GOT3 (cell line): ENCODE data around the gene KLHL29.

Source experiments
- DNase-seq: peaks from one replicate; lab custom pipeline; 2025; ENCODE audit warnings: mixed read lengths; lab: John Stamatoyannopoulos, UW

The KLHL29 gene

DNA sequence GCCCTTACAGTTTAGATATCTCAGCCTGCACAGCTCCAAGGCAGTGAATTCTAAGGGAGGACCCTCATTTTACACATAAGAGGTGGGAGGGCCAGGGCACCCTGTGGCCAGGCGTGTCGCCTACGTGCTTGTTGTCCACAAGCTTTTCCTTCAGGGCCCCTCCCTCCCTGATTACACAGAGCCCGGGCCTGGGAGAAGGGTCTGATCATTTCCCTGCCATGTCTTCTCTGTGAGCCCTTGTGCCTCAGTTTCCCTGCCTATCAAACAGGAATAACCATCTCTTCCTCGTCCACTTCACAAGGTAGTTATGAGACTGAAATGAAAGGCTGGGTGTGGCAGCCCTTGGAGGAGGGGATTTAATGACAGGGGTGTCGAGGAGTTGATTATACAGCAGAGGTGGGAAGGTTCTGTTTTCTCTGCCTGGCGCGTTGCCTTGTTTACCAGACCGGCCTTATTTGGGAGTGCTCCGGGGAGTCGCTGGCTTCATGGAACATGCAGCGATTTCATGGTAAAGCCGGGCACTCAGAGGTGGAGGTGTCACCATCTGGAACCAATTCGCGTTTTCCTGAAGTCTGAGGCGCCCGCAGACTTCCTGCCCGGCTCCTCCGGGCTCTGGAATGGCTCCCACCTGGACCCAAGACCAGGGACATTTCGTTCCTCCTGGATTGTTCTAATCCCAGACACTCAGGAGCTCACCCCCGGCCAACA is 208.9 kb downstream of the KLHL29 start:
- no peak for DNase-seq

DNA sequence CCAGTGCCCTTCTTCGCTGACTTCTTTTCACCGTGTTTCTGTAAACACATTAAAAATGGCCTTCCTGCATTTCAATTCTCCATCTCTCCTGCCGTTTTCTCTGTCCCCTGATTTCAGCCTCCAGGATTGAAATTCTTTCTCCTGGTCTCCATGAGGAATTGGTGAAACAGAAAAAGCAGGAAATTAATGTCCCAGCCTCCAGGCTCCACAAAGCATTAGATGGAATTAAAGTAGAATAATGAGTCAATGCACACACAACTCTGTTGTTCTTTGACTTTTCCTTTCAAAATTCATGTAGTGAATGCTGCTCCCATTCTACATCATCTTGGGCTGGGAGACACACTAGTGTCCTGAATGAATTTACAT is 209.5 kb downstream of the KLHL29 start:
- no peak for DNase-seq

DNA sequence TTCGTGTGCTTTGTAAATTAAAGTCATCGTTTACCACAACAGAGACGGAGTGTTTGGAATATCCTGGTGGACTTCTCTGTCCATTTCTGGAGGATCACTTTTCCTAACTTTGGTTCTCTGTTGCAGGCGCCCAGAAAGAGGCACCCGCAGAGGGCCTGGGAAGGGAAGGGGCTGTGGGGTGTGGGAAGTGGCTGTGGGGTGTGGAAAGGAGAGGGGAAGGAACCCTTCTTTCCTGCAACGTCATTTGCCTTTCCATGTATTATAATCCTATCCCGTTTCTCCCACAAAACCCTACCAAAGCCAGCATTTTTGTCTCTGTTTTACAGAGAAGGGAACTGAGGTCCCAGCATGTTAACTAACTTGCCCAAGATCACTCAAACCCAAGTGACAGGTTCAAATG is 210.0 kb downstream of the KLHL29 start:
- no peak for DNase-seq

DNA sequence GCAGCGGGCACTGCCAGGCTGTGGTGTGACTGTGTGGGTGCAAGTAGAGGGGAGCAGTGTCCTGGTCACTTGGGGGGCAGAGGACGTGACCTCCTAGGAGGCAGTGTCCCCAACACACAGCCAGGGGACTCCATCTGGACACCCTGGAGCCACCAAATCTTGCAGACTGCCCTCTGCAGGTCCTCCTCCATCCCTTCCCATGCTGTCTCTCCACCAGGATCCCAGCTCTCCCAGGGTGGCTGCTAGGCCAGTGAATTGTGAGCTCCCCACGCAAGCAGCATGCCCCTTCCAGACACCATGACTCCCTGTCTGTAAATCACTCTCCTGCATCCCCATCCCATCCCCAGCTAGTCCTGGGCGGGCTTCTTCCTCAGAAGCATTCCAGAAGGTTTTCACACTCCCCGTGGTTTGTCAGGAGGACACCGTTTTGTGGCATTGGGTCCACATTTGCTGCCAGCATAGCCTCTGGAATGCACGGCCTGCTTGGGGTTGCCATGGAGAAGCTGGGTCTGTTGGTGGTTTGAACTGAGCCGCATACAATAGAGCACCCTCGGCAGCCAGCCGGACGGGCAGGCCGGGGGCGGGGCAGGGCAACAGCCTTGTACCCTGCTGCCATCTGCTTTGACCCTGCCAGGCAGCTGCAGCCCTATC is 210.7 kb downstream of the KLHL29 start:
- DNase-seq: no peak

DNA sequence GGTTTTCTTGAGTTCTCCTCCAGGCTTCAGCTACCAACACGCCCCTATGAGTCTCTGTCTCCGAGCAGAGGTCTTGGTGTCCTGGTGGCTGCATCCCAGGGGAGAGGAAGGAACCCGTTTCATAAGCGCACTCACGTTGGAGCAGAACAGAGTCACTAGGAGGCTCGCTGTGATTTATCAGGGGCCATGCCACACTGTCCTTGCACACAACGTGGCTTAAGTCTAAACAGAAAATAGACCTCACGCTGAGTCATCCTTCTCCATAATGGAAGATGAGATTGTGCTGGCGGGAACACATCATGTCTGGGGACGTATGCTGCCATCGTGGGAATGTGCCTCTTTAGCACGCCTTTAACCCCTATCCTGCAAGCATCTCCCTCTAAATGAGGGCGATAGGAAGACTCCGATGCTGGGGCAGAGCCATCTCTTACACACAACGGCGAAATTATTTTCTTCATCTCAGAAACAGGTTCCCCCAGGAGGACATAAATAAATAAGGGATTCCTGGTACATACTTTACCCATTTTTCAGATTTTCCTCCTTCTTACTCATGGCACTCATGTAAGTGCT is 211.4 kb downstream of the KLHL29 start:
- no peak for DNase-seq

DNA sequence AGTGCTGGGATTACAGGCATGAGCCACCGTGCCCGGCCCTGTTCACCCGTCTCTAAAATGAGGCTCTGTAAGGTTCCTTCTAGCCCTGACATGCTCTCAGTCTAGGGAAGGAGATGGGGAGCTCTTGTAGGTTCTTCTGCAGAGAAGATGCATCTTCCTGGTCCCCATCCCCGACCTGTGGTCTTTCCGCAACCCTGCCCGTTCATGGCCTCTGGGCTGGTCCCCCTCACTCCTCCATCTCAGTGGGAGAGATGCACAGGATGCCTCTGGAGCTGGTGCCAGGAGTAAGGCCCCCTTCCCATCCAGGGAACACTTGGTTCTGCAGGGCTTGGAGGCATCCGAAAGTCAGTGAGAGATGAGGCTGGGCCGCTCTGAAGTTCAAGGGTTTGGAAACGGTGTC is 212.7 kb downstream of the KLHL29 start:
- no peak for DNase-seq

DNA sequence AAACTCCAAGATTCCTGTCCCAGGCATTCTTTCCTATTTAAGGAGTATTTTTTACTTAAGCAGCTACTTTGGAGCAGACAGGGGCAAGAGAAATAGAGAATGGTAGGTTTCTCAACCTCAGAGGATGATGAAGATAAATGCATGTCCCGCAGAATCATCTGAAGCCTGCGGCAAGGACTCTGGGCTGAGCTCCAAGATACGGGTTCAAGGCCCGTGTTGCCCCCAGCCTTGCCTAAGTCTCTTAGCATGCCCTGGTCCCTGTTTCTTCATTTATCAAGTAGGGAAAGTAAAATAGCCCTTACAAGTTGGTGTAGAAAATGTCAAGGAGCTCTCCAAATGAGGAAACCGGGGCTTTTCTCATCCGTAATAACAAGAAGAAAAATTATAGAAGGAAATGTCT is 214.0 kb downstream of the KLHL29 start:
- no peak for DNase-seq

DNA sequence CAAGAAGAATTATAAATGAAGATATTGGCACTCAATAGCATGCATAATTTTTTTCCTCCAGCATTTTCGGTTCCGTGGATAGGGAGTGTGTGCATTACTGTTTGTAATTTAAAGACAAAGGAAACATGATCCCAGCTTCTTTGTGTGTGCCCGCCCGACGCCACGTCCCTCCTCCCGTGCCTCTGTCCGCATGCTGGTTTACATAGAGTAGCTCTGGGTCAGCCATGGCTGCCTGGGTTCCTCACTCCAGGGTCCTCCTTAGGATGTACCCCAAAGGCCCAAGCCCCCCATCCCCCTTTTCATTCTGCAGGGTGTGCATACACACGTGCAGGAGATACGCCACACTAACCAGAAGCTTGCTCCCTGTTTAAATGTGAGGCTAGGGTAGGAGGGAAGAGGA is 214.7 kb downstream of the KLHL29 start:
- no peak for DNase-seq

DNA sequence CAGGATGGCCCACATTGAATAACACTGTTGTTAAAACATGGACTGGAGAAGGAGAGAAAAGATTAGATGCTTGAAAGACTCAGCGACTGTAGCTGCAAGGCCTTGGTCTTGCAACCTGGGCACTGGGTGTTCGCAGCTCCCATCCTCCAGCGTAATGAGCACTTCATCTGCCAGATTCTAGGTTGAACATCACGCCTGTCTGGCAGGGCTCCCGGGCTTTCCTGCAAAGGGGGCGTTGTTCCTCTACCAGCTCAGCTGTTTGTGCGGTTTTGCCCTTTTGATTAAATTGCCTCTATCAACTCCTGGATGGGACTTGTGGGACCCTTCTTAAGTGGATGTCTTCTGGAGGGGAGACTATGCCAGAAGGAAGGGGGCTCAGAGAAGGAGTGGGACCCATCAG is 215.4 kb downstream of the KLHL29 start:
- no peak for DNase-seq

DNA sequence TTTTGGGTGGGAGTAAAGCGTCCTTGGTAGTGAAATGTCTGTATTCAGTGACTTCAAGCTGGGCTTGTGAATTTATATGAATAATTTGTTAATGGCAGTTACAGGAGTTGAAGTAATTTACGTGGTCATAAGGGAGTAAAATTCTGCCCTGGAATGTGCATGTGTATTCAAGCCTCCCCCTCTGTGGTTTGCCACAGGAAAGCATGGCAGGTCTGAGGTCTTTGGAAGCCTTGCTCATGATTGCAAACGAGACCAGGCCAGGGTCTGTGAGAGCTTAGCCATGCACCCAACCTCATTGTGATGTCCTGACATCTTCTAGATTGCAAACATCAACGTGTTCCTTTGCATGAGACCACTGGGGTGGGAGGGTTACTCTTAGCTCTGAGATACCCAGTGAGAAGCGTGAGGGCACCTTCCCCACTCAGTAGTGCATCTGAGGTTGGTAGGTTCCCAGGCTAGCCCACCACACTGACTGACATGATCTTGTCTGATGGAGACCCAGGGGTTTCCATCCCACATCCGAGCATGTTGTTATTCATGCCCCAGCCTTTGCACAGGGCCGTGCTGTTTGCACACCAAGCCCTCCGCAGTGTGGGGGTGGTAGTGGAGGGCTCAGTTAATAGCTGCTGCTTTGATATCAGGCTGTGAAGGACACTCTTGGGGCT is 216.5 kb downstream of the KLHL29 start:
- no peak for DNase-seq

DNA sequence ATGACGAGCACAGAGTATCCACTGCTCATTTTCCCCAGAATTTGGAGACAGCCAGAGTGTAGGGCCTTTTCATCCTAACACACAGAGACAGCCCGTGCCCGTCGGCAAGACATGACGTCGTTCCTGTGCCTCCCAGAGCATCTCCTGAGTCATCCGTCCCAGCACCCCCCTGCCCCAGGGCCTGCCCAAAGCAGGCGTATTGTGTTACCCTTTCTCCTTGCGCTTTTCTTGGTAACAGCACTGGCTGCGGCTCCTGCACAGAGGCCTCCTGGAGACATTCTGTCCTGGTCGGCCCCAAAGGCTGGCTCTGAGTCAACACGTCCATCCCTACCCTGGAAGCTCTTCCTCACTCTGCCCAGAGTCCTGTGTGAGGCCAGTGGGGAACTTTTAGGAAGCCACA is 217.1 kb downstream of the KLHL29 start:
- no peak for DNase-seq

DNA sequence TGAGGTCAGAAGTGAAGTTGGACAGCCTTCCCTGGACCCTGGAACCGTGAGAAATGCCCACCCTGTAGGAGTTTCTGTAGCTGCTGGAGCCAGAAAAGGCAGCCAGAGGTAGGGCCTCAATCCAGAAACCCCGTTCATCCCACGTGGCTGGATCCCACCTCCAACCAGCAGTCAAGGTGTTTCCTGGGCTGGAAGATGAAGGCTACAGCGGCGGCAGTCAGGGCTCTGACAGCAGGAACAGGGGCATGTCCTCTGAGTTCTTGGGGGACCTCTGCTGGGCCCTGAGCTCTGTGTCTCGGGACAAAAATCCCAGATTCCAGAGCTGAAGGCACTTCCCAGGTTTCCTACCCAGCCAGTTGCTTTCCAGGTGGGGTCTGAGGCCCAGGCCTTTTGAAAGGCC is 218.2 kb downstream of the KLHL29 start:
- DNase-seq: no peak

DNA sequence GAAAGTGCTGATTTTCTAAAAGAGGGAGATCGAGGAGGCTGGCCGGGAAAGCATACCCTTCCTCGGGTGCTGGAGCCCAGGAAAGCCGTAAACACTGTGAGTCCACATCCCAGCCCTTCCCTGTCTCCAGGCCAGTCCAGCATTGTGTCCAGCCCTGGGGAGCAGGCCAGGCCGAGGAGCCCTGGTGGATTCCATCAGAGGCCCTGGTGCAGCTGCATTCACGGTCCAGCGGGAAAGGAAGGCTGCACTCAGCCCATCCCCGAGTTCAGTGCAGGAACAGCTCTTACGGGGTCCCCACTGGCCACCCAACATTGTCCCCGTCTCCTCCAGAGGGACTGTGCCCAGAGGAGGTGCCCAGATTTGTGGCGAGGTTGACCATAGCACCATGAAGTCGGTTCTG is 218.6 kb downstream of the KLHL29 start:
- DNase-seq: no peak

DNA sequence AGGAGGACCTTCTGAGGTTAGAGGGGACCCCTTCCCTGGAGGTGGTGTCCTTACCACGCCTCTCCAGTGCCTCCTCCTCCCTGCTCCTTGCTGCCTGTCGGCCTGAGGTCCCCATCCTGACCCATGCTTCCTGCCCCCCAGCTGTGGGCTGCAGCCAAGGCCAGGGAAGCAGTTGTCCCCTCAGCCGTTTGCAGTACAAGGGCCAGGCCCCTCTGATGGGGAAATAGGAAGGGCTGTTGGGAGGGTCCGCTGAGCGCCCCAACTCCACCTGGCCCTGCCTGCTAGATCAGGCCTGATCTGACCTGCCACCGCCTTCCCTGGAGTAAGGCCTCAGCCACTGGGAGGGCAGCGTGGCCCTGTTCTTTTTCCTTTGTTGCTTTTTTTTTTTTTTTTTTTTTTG is 219.8 kb downstream of the KLHL29 start:
- DNase-seq: no peak

DNA sequence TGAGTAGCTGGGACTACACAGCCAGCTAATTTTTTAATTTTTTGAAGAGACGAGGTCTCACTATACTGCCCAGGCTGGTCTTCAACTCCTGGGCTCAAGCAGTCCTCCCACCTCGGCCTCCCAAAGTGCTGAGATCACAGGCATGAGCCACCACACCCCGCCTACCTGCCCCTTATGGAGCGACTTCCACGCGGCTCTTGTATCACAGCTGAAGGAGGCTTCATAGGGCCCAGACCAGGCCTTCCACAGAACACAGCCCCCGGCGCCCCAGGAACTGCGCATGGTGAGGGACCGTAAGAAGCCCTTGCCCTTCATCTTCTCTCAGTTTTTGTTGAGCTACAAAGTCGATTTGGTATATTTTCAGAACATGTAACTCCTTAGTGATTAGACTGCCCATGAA is 220.3 kb downstream of the KLHL29 start:
- no peak for DNase-seq

DNA sequence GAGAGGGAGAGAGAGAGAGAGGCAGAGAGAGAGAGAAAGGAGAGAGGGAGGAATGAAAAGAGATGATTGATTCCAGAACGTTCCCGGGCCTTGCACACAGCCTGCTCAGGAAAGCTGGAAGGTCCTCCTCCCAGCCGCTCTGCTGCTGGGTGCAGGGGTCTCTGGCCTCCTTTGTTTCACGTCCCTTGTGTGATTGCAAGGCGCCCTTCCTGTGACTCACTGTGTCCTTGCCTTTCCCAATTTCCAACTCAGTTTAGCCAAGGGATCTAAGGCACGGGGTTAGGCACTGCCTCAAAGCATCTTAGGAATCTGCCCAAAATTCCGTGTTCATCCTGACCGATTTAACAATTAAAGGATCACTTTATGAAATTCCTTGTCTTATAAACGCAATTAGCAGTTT is 221.2 kb downstream of the KLHL29 start:
- no peak for DNase-seq

DNA sequence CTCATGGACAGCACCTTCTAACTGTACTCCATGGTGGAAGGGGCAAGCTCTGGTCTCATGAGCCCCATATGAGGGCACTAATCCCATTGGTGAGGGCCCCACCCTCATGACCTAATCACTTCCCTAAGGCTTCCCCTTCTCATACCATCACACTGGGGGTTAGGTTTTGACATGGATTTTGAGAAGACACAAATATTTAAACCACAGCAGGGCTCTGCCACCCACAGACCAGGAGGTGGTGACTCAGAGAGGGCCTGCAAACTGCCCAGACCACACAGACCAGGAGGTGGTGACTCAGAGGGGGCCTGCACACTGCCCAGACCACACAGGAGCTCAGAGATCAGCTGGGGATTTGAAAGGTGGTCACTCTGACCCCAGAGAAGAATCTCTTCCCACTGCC is 222.0 kb downstream of the KLHL29 start:
- no peak for DNase-seq

DNA sequence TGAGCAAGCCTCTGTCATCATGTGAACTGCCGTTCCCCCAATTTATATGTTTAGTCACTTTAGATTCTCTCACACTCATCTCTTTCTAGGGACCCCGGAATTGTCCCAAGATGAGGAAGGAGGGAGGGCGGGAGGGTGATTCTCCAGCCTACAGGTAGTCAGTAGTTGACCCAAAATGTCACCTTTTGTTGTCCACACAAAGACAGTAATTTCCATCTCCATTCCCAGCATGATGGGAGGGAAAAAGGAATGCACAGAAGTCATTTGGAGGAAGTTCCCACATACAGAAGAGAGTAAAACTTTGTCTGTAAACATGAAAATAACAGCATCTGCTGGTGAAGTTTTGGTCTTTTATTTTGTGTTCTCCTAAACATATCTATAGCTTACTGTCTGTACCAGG is 222.9 kb downstream of the KLHL29 start:
- no peak for DNase-seq

DNA sequence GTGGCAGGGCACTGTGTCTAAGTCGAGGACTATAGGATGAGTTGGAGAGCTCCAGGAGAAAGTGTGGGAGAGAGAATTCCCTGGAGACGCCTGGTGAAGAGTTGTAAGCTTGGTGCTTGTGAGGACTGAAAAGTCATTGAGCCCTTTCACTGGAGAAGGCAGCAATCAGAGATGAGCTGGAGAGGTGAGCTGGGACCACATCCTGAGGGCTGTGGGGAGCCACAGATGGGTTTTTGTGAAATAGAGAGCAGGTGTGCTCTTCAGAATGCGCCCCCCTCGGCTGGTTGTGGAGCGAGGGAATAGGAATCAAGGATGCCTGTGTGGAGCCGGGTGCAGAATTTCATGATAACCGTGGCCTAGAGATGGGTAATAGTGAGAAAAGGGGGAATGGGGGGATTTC is 224.3 kb downstream of the KLHL29 start:
- DNase-seq: no peak

DNA sequence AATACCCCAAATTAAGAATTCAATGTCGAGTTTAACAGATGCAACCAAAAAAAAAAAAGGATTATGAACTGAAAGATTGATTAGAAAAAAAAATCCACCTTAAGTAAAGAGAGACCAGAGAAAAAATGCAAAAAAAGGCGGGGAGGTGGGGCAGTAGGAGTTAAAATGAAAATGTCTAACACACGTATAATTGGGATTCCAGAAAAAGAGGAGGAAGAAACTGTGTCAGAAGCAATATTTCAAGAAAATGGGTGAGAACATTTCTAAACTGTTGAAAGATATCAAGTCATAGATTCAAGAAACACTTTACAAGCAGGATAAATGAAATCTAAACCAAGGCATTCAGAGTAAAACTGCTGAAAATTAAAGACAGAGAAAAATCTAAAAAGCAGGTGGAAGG is 226.9 kb downstream of the KLHL29 start:
- DNase-seq: no peak

DNA sequence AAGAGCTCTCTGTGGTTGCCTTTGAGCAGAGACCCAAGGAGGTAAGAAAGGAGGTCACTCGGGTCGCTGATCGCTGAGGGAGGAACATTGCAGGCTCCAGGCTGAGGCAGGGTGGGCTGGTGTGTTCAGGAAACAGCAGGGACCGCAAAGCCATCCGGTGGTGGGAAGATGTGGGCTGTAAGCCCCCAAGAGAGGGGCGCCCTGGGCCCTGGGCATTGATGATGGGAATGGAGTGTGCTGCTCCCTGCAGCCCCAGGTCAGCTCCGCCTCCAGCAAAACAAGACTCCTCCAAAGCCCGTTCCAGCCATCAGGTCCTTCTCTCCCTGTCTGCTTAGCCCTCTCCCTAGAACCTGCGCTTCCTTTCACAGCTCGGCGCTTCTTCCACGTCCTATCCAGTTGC is 229.7 kb downstream of the KLHL29 start:
- DNase-seq: no peak

DNA sequence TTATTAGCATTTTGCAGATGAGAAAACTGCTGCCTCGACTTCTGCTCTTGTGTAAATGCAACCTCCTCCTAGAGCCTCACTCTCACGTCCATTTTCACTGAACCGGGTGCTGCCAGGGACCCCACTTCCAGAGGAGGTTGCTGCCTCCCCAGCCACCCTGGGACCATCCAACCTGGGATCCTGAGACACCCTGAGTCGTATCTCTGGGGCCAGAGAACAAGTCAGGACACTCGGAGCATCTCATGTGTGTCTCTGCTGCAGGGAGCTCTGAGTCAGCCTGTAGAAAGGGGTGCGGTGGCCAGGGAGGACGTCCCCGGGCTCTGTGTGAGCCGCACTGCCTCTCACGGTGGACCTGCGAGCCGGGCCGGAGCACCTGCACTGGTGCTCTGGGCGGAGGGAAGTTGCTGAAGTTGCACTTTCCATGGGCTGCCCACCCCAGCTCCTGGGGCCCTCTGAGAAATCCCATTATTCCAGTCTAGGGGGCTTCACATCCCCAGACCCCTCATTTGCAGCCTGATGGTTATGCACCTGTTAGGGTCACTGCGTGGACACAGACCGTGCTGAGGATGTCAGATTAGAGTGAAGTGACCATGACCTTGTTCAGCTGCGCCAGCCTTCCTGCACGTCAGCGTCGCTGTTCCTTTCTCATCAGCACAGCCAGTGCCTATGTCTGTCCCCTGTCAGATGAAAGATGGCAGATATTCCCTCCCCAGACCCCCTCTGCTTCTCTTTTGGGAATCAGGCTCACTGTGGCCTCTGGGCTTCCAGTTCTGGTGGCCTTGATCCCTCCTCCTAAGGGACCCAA is 230.4 kb downstream of the KLHL29 start:
- DNase-seq: no peak
